GM21515 (cell line): ENCODE data around the gene MICALL2.

Experiments
- ATAC-seq: cut with Tn5 transposase; IDR thresholded peaks from one replicate; pipeline ENCODE4 v1.9.1; 2021; ENCODE audit not compliant: unreplicated experiment

MICALL2 gene

GRCh38 chr7:1434891-1435670, 24.2 kb downstream of the MICALL2 start:
- no peak for ATAC-seq

- no peak for ATAC-seq
These were observed 25.0 kb downstream of the MICALL2 start for GRCh38 chr7:1434165-1434718.

GRCh38 chr7:1433128-1433920, 25.9 kb downstream of the MICALL2 start:
- ATAC-seq = no peak

- ATAC-seq = no peak
These were observed 26.7 kb downstream of the MICALL2 start for GRCh38 chr7:1432411-1433082.

- ATAC-seq = no peak
These were observed 27.5 kb downstream of the MICALL2 start for GRCh38 chr7:1431634-1432380.

GRCh38 chr7:1431226-1431625, 28.0 kb downstream of the MICALL2 start:
- no peak for ATAC-seq

GRCh38 chr7:1430056-1430845, 29.0 kb downstream of the MICALL2 start:
- ATAC-seq = no peak

GRCh38 chr7:1428941-1429501, 30.2 kb downstream of the MICALL2 start:
- ATAC-seq = no peak

GRCh38 chr7:1427064-1427657, 32.1 kb downstream of the MICALL2 start:
- no peak for ATAC-seq

GRCh38 chr7:1426474-1426873, 32.8 kb downstream of the MICALL2 start:
- no peak for ATAC-seq

- no peak for ATAC-seq
These were observed 33.8 kb downstream of the MICALL2 start for GRCh38 chr7:1425292-1426136.

GRCh38 chr7:1424041-1424440, 35.2 kb downstream of the MICALL2 start:
- no peak for ATAC-seq

- no peak for ATAC-seq
These were observed 35.9 kb downstream of the MICALL2 start for GRCh38 chr7:1423264-1423811.

GRCh38 chr7:1422512-1423263, 36.6 kb downstream of the MICALL2 start:
- no peak for ATAC-seq

GRCh38 chr7:1421946-1422345, 37.3 kb downstream of the MICALL2 start:
- ATAC-seq = no peak

- ATAC-seq = no peak
These were observed 38.1 kb downstream of the MICALL2 start for GRCh38 chr7:1421020-1421790.

- no peak for ATAC-seq
These were observed 39.6 kb downstream of the MICALL2 start for GRCh38 chr7:1419688-1420087.
